HepG2 (cell line): ENCODE data around the gene TCF25. TPM values are rescaled to one million over a fixed set of nuclear protein-coding genes. Genes with fewer than 3 reads are reported as not detected.
A peak's percentile ranks its signal among the peaks of the same experiment; 100 is the strongest.

Source experiments
- ARNTL ChIP-seq: sonication (generic); formaldehyde crosslinking; IDR thresholded peaks from 2 replicates; pipeline ENCODE4 v1.4.0; 2020; ENCODE audit warnings: mild to moderate bottlenecking, missing genetic modification reagents
- FOXO1 ChIP-seq: sonication (generic); formaldehyde crosslinking; IDR thresholded peaks from 2 replicates; pipeline ENCODE4 v1.4.0; 2020; ENCODE audit warnings: missing genetic modification reagents
- GABPA ChIP-seq, 2 experiments: IDR thresholded peaks; 2 replicates each; pipeline ENCODE4 v1.6.1; 2011 to 2016; ENCODE audit warnings: low read depth in 2 of 2, low read length in 1 of 2, missing biosample characterization in 1 of 2, missing genetic modification characterization in 1 of 2
- HCFC1 ChIP-seq: fragments of 150-350 bp; IDR thresholded peaks from 2 replicates; pipeline ENCODE4 v1.6.1; 2014; ENCODE audit warnings: low read depth, low read length
- HDAC1 ChIP-seq: sonication (generic); formaldehyde crosslinking; IDR thresholded peaks from 2 replicates; pipeline ENCODE4 v1.5.1; 2020; ENCODE audit warnings: mild to moderate bottlenecking, missing genetic modification reagents
- MEF2D ChIP-seq: sonication (generic); formaldehyde crosslinking; IDR thresholded peaks from 2 replicates; pipeline ENCODE4 v1.5.1; 2020; ENCODE audit warnings: mild to moderate bottlenecking, missing genetic modification reagents
- MYC ChIP-seq: sonication (generic); formaldehyde crosslinking; IDR thresholded peaks from 2 replicates; pipeline ENCODE4 v1.9.0; 2021; ENCODE audit warnings: missing genetic modification reagents, borderline replicate concordance
- SIN3A ChIP-seq: IDR thresholded peaks from 2 replicates; pipeline ENCODE4 v1.6.1; 2011; ENCODE audit warnings: low read depth, mild to moderate bottlenecking, control low read depth, low read length, borderline replicate concordance
- SOX13 ChIP-seq, 3 experiments: fragments of 450-650 bp in 1 of 3; sonication (generic) in 1 of 3; formaldehyde crosslinking in 1 of 3; IDR thresholded peaks in 2 of 3; conservative IDR thresholded peaks in 1 of 3; 2 replicates each; pipeline versions ENCODE4 v1.5.0 to v1.6.1; 2016 to 2020; ENCODE audit warnings: antibody characterized with exemption in 1 of 3, mild to moderate bottlenecking in 1 of 3, missing compliant biosample characterization in 1 of 3, missing genetic modification reagents in 1 of 3, moderate library complexity in 1 of 3
- ZBTB1 ChIP-seq: sonication (generic); formaldehyde crosslinking; IDR thresholded peaks from 2 replicates; pipeline ENCODE4 v1.4.0; 2020; ENCODE audit warnings: missing genetic modification reagents, borderline replicate concordance
- ZNF12 ChIP-seq: sonication (generic); formaldehyde crosslinking; IDR thresholded peaks from 2 replicates; pipeline ENCODE4 v1.5.0; 2020; ENCODE audit warnings: missing genetic modification reagents
- polyA plus RNA-seq, 8 experiments: library from polyadenylated mRNA; depleted of rRNA in 3 of 8; stranded (reverse) in 7 of 8; unstranded in 1 of 8; fragments of >200 nt; fragmentation: Illumina TruSeq in 4 of 8; extraction: Trizol in 4 of 8; gene quantifications; 2 replicates each; pipeline versions ENCODE4 v1.2.1 to v1.2.3, GENCODE V29; 2011 to 2016; ENCODE audit warnings: low read depth in 4 of 8, missing spikeins in 1 of 8, mixed read lengths in 1 of 8; ENCODE audit not compliant: insufficient read depth in 1 of 8
- total RNA-seq, 5 experiments: library from RNA; depleted of rRNA; stranded (reverse); fragments of >200 nt; fragmentation: Illumina TruSeq; extraction: Trizol; gene quantifications; 2 replicates each; pipeline ENCODE4 v1.2.3, GENCODE V29; 2016; ENCODE audit warnings: low read depth in 1 of 5
- TF ChIP-seq, protein P1 (sequence below): IDR thresholded peaks from 2 replicates; pipeline ENCODE4 v1.6.1; 2016; ENCODE audit warnings: missing biosample characterization, missing genetic modification reagents, low read depth
- TF ChIP-seq, protein P2 (sequence below): sonication (generic); formaldehyde crosslinking; conservative IDR thresholded peaks from 2 replicates; pipeline ENCODE4 v1.4.0; 2020; ENCODE audit warnings: mild to moderate bottlenecking, missing genetic modification reagents, moderate library complexity
- TF ChIP-seq, protein P3 (sequence below): sonication (generic); formaldehyde crosslinking; IDR thresholded peaks from 2 replicates; pipeline ENCODE4 v1.4.0; 2020; ENCODE audit warnings: missing genetic modification reagents
- TF ChIP-seq, protein P4 (sequence below): sonication (generic); formaldehyde crosslinking; IDR thresholded peaks from 2 replicates; pipeline ENCODE4 v1.4.0; 2020; ENCODE audit warnings: missing genetic modification reagents, low read depth, mild to moderate bottlenecking, borderline replicate concordance
- TF ChIP-seq, protein P5 (sequence below): sonication (generic); formaldehyde crosslinking; IDR thresholded peaks from 2 replicates; pipeline ENCODE4 v1.8.0; 2022; ENCODE audit warnings: missing genetic modification reagents, mild to moderate bottlenecking, borderline replicate concordance

Gene TCF25
- total and polyA plus RNA-seq, 2 of the 13 experiments (the other 11 are each of a cell fraction or from before 2014, with no cell fraction given): 138 to 206 TPM

DNA sequence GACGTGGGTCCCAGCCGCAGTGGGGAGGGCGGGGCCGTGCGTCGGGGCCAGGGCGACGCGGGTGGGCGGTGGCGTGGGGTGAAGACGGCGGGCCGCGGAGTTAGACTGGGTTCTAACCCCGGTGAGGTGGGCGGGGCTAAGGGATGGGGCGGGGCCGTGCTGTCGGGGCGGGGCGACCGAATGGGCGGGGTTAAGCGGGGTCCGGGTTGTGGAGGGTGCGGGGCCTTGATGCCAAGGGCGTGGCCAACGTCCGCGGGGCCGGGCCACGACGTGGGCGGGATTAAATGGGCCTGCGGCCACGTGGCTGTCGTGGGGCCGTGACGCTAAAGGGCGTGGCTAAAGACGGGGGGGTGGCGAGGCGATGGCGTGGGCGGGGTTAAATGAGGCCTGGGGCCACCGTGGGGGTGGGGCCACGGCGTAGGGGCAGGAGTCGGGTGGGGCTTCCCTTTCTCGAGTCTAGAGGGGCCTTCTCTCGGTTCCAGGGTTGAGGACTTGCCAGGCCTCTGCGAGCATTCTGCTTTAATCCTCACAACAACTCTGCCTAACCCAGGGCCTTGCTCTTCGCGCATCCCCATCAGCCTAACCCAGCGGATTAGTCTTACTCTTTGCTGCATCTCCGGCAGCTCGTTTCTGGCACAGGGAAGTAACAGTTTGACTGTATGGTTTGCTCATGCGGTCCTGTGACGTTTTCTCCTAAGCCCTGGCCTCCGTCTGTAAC lies 739 bp downstream of the TCF25 start (continued):
- TF ChIP-seq GABPA (IDR thresholded peaks at IDR 0.05; ENCODE audit: low read depth, low read length): no peak
- TF ChIP-seq GABPA (CRISPR knock-in tag; IDR thresholded peaks at IDR 0.05; ENCODE audit: low read depth): no peak
- 0 out of 2 replicates have a peak, but pooled peaks have one; percentile 1 for TF ChIP-seq ZNF12 (CRISPR knock-in tag)
- TF ChIP-seq, protein P1, sequence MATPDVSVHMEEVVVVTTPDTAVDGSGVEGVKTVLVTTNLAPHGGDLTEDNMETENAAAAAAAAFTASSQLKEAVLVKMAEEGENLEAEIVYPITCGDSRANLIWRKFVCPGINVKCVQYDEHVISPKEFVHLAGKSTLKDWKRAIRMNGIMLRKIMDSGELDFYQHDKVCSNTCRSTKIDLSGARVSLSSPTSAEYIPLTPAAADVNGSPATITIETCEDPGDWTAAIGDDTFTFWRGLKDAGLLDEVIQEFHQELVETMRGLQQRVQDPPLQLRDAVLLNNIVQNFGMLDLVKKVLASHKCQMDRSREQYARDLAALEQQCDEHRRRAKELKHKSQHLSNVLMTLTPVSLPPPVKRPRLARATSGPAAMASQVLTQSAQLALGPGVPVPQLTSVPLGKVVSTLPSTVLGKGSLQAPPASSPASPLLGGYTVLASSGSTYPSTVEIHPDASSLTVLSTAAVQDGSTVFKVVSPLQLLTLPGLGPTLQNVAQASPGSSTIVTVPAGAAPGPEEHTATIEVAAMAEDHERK (CRISPR knock-in tag): 0 out of 2 replicates have a peak, but pooled peaks have one; percentile 29
- TF ChIP-seq, protein P2, sequence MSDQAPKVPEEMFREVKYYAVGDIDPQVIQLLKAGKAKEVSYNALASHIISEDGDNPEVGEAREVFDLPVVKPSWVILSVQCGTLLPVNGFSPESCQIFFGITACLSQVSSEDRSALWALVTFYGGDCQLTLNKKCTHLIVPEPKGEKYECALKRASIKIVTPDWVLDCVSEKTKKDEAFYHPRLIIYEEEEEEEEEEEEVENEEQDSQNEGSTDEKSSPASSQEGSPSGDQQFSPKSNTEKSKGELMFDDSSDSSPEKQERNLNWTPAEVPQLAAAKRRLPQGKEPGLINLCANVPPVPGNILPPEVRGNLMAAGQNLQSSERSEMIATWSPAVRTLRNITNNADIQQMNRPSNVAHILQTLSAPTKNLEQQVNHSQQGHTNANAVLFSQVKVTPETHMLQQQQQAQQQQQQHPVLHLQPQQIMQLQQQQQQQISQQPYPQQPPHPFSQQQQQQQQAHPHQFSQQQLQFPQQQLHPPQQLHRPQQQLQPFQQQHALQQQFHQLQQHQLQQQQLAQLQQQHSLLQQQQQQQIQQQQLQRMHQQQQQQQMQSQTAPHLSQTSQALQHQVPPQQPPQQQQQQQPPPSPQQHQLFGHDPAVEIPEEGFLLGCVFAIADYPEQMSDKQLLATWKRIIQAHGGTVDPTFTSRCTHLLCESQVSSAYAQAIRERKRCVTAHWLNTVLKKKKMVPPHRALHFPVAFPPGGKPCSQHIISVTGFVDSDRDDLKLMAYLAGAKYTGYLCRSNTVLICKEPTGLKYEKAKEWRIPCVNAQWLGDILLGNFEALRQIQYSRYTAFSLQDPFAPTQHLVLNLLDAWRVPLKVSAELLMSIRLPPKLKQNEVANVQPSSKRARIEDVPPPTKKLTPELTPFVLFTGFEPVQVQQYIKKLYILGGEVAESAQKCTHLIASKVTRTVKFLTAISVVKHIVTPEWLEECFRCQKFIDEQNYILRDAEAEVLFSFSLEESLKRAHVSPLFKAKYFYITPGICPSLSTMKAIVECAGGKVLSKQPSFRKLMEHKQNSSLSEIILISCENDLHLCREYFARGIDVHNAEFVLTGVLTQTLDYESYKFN (CRISPR knock-in tag): no peak
- TF ChIP-seq, protein P3, sequence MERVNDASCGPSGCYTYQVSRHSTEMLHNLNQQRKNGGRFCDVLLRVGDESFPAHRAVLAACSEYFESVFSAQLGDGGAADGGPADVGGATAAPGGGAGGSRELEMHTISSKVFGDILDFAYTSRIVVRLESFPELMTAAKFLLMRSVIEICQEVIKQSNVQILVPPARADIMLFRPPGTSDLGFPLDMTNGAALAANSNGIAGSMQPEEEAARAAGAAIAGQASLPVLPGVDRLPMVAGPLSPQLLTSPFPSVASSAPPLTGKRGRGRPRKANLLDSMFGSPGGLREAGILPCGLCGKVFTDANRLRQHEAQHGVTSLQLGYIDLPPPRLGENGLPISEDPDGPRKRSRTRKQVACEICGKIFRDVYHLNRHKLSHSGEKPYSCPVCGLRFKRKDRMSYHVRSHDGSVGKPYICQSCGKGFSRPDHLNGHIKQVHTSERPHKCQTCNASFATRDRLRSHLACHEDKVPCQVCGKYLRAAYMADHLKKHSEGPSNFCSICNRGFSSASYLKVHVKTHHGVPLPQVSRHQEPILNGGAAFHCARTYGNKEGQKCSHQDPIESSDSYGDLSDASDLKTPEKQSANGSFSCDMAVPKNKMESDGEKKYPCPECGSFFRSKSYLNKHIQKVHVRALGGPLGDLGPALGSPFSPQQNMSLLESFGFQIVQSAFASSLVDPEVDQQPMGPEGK (CRISPR knock-in tag): peak; percentile 93
- 0 out of 2 replicates have a peak, but pooled peaks have one; percentile 36 for TF ChIP-seq MEF2D (CRISPR knock-in tag)
- peak; percentile 31; the same call in 1 of the 2 replicates for TF ChIP-seq FOXO1 (CRISPR knock-in tag)
- TF ChIP-seq ARNTL (CRISPR knock-in tag): peak; percentile 64; the same call in 1 of the 2 replicates
- TF ChIP-seq, protein P4, sequence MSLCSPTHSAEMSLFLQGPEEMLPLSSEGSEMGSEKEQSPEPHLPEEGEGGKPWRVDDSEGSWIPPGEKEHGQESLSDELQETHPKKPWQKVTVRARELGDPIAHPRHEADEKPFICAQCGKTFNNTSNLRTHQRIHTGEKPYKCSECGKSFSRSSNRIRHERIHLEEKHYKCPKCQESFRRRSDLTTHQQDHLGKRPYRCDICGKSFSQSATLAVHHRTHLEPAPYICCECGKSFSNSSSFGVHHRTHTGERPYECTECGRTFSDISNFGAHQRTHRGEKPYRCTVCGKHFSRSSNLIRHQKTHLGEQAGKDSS (CRISPR knock-in tag): no peak
- TF ChIP-seq SOX13 (IDR thresholded peaks at IDR 0.05): no peak
- TF ChIP-seq SOX13 (CRISPR knock-in tag; conservative IDR thresholded peaks at IDR 0.05 in 1 of 2, IDR thresholded peaks at IDR 0.05 in 1 of 2): 0 out of 4 replicates have a peak, but pooled peaks of 1 of the 2 experiments have one; percentile 11
- TF ChIP-seq HCFC1: no peak
- TF ChIP-seq MYC (CRISPR knock-in tag): peak; percentile 88
- TF ChIP-seq SIN3A: 0 out of 2 replicates have a peak, but pooled peaks have one; percentile 34
- TF ChIP-seq, protein P5, sequence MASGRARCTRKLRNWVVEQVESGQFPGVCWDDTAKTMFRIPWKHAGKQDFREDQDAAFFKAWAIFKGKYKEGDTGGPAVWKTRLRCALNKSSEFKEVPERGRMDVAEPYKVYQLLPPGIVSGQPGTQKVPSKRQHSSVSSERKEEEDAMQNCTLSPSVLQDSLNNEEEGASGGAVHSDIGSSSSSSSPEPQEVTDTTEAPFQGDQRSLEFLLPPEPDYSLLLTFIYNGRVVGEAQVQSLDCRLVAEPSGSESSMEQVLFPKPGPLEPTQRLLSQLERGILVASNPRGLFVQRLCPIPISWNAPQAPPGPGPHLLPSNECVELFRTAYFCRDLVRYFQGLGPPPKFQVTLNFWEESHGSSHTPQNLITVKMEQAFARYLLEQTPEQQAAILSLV (CRISPR knock-in tag): peak; percentile 56
- TF ChIP-seq ZBTB1 (CRISPR knock-in tag): no peak
- TF ChIP-seq HDAC1 (CRISPR knock-in tag): peak; percentile 46; the same call in 1 of the 2 replicates
